GM21381 (cell line): ENCODE data around the gene S100A7.
"Not testable (repeated sequence)": the region's sequence is repeated elsewhere in the genome, so short reads cannot be mapped to it uniquely, and the experiment has no call there.

Experiments used
- ATAC-seq: cut with Tn5 transposase; IDR thresholded peaks from one replicate; pipeline ENCODE4 v1.9.1; 2021; ENCODE audit warnings: mild to moderate bottlenecking, moderate library complexity; ENCODE audit not compliant: unreplicated experiment

The S100A7 gene

DNA sequence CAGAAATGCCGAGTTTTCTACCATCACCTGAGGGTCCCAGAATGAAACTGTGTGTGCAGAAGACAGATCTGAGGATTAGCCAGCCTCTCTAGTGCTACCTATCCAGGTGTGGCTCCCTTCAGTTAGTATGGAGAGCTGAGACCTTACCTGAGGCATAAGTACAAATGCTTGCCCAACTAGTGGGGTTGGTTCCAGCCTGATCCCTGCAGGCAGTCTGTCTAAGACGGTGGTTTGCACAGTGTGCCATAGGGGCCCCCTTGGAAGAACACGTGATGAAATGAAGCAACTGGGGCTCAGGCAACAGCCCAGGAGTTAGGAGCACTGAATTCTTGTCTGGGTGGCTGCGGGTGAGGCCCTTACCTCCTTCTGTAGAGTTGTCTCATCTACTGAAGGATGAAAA lies 28.5 kb downstream of the S100A7 start:
- ATAC-seq = no peak

DNA sequence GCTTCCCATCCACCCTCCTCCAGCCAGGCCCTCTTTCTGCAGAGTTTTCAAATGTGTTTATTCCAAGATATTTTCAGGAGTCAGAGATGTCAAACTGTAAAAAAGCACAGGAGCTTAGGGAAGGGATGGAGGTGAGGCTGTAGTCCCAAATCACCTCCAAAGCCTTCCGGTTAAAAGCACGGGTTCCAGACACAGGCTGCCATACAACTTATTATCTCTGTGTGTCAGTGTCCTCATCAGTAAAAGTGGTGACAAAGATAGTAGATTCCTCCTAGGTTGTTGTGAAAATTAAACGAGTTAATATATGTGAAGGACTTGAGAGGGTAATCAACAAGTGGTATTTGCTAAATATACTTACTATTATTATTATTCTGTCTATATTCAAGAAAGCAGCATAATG lies 29.0 kb downstream of the S100A7 start:
- no peak for ATAC-seq

DNA sequence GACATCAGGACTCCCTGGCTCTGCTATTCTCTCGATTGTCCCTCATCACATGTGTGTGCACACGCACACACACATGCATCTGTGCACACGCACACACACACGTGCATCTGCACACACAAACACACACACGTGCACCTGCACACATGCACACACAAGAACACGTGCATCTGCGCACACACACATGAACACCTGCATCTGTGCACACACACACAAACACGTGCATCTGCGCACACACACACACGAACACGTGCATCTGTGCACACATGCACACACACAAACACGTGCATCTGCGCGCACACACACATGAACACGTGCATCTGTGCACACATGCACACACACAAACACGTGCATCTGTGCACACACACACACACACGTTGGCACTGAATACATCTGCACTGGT lies 29.4 kb downstream of the S100A7 start:
- no peak for ATAC-seq

DNA sequence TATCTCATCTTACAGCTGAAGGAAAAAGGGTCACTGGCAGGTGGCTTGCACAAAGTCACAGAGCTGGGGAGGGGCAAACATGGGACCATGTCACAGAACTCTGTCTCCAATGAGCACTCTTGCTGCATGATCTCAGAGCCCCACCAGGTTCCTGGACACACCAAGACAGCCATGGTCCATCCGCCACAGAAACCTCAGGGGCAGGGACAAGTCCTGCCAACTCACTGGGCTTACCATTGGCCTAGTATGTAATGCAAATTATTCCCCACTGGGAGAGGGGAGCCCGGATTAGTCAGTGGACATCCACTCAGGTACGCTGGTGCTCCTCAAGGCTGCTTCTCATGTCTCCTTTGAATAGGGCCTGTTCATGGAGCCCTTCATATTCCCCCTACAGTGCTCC lies 29.9 kb downstream of the S100A7 start:
- no peak for ATAC-seq

DNA sequence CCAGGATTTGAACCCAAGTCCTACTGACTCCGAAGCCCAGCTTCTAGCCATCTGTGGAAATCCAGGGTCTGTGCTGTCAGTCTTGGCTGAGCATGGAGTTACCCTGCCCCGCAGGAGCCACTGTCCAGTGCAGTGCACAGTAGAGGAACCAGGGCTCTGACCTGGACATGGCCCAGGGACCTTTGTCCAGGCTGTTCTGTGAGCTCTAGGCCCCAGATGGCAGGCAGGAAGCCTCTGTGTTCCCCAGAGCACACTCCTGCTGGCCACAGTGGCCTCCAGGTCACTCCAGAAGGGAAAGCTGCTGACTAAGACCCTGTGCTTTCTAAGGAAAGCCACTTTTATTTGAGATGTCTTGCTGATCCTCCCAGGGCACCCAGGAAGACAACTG lies 30.3 kb downstream of the S100A7 start:
- no peak for ATAC-seq

DNA sequence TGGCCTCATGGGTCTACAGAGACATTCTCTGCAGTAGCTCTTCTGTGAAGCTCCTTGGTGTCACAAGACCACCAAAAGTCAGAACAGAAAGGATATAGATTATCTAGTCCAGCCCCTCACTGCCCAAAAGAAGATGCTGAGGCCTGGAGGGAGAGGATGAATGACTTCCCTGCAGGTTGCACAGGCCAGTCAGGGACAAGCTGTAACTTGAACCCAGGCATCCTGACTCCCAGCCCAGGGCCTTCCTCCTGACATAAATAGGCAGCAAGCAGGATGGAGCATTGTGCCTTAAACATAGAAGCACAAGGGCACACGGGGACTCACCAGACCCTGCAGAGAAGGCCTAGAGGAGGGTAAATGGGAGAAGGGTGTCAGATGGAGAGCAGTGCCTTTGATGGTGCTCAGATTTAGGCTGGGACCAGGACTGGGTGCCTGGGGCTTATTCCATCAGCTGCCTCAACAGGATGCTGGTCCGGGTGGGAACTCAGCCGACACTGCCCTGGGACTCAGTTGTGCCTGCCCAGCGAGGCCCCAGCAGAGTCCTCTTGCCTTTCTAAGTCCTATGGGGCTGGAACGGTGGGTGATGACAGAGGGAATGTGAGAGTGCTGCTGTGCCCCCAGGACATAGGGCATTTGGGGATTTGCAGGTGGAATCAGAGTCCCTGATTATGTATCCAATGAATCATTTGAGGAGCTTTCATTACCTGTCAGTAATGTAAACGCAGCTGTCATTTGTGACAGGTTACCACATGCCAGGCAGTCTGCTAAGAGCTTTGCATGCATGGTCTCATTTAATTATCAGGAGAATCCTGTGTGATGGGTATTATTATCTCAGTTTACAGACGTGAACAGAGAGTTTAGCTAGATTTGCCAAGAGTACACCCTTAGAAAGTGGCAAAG lies 30.9 kb downstream of the S100A7 start:
- no peak for ATAC-seq

DNA sequence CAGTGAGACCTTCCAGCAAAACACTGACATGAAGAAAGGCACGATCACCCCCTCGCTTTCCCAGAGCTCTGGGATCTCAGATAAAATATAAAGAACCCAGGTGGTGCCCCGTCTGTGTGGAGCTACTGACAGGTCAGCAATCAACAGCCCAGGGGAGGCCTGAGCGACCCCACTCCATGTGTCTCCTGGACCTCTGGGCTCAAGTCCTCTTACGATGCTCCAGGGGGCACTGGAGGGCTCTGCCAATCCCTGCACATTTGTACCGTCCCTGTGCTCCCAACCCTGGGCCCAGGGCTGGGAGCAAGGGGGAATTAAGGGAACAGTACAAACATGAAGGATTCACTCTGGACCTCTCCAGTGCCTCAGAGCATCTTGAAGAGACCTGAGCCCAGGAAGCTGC lies 31.7 kb downstream of the S100A7 start:
- no peak for ATAC-seq

DNA sequence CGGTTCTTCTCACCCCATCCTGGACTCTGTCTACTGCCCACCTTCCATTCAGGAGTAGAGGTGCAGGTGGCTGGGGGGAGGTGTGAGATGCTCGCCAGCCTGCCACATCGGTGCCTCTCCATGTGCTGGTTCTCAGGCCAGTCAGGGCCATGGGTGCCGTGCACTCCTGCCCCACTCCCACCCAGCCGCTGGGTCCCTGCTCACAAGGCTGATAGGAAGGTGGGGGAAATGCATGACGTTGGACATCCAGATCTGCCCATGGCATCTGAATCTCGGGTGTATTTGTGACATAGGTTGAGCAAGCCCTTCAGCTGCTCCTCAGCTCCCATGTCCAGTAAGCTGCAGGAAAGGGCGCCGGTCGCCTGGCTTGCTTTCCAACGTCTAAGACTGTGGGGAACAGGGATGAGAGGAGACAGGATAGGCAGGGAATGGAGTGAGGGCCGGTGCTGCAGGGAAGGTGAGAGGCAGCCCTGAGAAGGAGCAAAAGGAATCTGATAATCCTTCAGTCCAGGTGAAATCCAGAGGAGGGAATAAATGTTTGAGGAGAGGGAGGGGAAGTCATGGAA lies 32.3 kb downstream of the S100A7 start:
- no peak for ATAC-seq

DNA sequence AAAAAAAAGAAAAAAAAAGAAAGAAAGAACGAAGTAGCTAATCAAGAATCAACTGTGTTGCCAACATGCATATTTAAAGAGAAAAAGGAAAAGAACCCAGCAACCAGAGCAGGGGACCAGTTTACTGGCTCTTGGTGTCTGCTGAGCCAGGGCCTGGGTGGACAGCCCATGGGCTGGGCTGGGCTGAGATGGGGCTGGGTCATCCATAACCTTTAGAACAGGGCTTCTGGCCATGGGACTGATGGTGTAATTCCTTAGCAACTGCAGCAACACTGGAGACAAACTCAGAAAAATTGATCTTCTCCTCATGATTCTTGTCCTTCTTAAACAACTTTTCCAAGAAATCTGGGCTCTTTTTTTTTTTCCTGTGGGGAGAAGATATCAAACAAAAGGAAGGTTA lies 33.6 kb downstream of the S100A7 start:
- no peak for ATAC-seq

DNA sequence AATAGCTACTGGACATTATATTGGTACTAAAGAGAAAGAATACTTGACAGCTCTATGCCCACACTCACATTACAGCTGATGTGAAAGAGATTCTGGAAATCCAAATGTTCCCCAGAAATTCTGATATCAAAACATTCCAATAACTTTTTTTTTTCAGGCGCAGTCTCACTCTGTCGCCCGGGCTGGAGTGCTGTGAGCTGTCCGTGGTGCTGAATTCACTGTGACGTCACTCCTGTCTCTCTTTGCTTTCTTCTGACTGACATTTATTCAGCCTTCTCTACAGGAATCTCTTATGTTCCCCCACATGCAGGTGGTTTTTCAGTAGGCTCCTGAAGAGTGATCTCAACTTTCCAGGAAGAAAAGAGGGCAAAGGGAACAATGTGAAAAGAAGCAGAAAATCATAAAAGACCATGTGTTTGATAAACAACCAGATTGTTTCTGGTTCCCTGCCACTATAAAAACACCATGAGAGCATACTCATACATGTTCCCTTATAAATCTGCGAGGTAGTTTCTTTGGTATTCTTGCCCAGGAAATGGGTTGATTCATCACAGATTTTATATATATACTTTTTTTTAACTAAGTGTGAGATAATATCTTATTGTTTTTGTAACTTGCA lies 37.9 kb downstream of the S100A7 start:
- ATAC-seq = no peak

DNA sequence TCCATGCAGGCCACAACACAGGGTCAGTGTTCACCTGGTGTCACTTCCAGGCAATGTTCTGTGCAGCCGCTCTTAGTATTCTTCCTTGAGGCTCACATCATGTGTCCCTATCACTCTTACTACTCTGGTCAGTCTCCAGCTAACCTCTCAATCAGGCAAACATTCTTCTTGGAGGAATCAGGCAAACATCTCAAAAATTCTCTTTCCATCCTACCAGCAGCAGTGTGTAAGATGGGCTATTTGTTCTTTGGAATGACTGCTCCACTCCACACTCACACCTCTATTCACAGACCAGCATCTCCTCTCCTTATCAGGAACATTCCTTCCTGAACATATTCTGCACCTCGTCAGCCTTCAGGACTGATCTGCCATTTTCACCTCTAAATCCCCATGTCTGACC lies 40.1 kb downstream of the S100A7 start:
- ATAC-seq = no peak

DNA sequence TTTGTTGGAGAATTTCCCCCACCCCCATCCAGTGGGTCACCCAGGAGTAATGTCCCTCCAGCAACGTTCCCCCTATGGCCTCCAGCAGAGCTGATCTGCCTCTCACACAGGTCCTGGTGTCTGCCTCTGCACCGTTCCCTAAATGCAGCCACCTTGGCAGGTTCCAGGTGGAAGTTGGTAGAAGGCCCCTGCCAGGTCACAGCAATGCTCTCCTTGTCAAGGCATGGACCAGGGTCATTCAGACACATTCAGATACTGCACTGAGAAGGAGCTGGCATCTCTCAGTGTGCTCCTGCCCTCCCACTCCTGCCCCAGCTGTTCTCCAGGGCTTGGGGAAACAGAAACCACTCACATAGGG lies 41.0 kb downstream of the S100A7 start:
- ATAC-seq = not testable (repeated sequence)

DNA sequence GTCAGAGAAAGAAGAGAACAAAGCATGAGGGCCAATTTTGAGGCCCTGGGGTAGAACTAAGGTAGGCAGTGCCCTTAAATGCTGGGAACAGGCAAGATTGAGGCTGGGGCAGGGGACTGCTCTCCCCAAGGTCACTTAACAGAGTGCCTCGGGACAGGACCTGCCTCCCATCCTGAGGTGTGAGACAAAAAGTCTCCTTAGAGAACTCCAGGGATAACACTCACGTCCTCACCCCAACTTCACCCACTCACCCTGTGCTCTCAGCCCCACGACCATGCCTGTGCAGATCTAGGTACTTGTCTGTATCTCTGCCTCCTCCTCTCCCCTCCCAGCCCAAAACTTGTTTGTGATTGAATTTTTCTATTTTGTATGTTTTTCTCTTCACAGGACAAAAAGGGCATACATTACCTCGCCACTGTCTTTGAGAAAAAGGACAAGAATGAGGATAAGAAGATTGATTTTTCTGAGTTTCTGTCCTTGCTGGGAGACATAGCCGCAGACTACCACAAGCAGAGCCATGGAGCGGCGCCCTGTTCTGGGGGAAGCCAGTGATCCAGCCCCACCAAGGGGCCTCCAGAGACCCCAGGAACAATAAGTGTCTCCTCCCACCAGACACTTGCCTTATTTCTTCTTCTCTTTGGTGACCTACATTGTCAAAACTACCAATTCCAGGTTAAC lies 41.6 kb downstream of the S100A7 start:
- ATAC-seq = not testable (repeated sequence)

DNA sequence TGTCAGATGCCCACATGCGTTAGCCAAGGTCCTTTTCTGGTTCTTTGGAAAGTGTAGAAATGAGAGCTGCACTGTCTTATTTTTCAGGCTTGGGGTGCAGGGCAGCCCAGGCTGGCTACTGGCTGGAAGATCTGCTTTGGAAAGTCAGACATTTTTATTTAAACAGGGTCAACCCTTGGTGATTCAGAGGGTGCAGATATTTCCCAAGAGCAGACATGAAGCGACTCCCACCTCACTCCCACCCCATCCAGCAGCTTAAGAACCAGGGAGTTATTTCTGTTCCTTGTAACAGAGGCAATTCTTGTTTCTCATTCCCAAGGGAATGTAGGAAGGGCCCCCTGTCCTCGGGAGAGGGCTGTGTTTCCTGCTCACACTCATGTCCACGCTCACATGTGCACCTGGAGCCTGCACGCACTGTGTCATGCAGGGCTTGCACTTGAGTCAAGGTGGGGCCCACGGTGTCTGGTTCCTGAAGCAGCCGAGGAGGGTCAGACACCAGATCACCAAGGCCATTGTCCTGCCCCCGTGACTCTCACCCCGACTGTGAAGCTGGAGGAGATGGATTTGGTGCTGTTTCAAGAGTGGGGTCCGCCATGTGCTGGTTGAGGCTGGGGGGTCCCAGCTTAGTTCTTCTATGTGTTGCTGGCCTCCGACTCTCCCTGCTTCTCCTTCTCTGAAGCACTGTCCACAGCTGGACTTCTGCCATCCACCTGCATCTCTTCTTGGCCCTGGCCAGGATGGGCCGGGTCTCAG lies 43.1 kb downstream of the S100A7 start:
- no peak for ATAC-seq

DNA sequence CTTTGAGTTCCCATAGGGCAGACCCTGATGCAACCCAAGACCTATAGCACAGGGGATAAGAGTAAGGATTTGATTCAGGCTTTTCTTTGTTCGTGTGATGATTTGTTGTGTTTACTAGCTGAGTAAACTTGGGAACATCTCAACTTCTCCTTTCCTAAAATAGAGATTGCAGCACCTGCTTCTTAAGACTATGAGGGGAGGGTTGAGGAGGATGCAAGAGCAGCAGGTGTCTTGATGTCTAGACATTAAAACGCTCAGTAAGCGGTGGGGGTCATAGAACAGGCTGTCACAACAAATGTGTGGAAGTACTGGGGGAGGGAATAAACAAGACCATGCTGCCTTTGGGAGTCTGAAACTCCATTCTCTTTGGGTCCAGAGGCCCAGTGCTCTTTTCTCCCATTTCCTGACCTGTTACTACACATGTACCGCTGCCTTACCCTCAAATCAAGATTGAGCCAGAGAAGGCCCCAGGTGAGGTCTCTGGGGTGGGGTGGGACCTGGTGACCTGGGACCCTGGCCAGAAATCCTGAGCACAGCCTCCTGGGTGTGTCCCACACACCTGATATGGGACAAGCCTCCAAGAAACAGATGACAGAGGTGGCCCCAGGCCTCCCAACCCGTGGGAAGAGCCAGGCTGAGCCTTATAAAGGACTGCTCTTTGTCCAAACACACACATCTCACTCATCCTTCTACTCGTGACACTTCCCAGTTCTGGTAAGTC lies 44.4 kb downstream of the S100A7 start, which contains the start of gene S100A7A:
TSS of gene S100A7A (plus strand) at position 671 of the 721 bp plus-strand sequence. CDS start 1,563 bp downstream, outside the sequence.
- ATAC-seq = no peak

DNA sequence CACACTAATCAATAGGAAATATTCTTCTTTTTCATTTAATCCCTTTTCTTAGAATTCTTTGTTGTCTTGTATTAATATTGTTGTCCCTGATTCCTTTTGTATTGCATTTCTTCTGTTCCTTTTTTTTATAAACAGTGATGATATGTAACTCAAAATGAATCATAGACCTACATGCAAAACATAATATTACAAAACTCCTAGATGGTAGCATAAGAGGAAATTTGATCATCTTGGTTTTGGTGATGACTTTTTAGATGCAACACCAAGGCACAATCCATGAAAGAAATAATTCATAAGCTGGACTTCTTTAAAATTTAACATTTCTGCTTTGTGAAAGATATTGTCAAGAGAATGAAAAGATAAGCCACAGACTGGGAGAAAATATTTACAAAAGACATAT lies 46.5 kb downstream of the S100A7 start:
- not testable (repeated sequence) for ATAC-seq
